ENCODE results near the gene GABRA4.

The GABRA4 gene

GRCh38 chr4:46927201-46927600 lies 66.2 kb downstream of the GABRA4 start:
- DNase-seq (ENCODE audit: low read depth in 2 of 2), result no peak

- no peak for DNase-seq (ENCODE audit: low read depth in 2 of 2)
Observed at GRCh38 chr4:46924789-46925529, 68.4 kb downstream of the GABRA4 start.

GRCh38 chr4:46922205-46922604 lies 71.2 kb downstream of the GABRA4 start:
- DNase-seq (ENCODE audit: low read depth in 2 of 2), result no peak

GRCh38 chr4:46909078-46909477 lies 84.3 kb downstream of the GABRA4 start, which contains the start of gene COX7B2:
Gene COX7B2 (minus strand): TSS chr4:46909245. CDS start chr4:46735192, 174,053 bp downstream.
- no peak for DNase-seq (ENCODE audit: low read depth in 2 of 2)

- DNase-seq (ENCODE audit: low read depth in 2 of 2), result no peak
Observed at GRCh38 chr4:46908148-46908547, 85.2 kb downstream of the GABRA4 start.

- DNase-seq (ENCODE audit: low read depth in 2 of 2), result no peak
Observed at GRCh38 chr4:46900082-46900481, 93.3 kb downstream of the GABRA4 start.

GRCh38 chr4:46894826-46895225 lies 98.6 kb downstream of the GABRA4 start:
- DNase-seq (ENCODE audit: low read depth in 2 of 2), result no peak

GRCh38 chr4:46890056-46890455 lies 103.3 kb downstream of the GABRA4 start:
- no peak for DNase-seq (ENCODE audit: low read depth in 2 of 2)

- no peak for DNase-seq (ENCODE audit: low read depth in 2 of 2)
Observed at GRCh38 chr4:46889410-46889809, 104.0 kb downstream of the GABRA4 start.

- no peak for DNase-seq (ENCODE audit: low read depth in 2 of 2)
Observed at GRCh38 chr4:46886711-46887110, 106.7 kb downstream of the GABRA4 start.

GRCh38 chr4:46878641-46879040 lies 114.7 kb downstream of the GABRA4 start:
- DNase-seq (ENCODE audit: low read depth in 2 of 2), result no peak

- no peak for DNase-seq (ENCODE audit: low read depth in 2 of 2)
Observed at GRCh38 chr4:46874811-46875210, 118.6 kb downstream of the GABRA4 start.

- no peak for DNase-seq (ENCODE audit: low read depth in 2 of 2)
Observed at GRCh38 chr4:46870411-46870810, 123.0 kb downstream of the GABRA4 start.

All from stimulated activated CD8-positive, alpha-beta memory T cell treated with anti-CD3 and anti-CD28 coated beads, Interleukin-15, amount 100 ng/mL, for 48 hours (primary cell).